SK-N-SH (cell line): ENCODE results near the gene FANCI.

Experiments used
- CTCF ChIP-seq: fragments of 200-600 bp; sonication (generic); IDR thresholded peaks from 2 replicates; pipeline ENCODE4 v1.6.1; 2017; ENCODE audit warnings: antibody characterized with exemption, mild to moderate bottlenecking, moderate library complexity
- ELF1 ChIP-seq: IDR thresholded peaks from 2 replicates; pipeline ENCODE4 v1.4.0; 2012
- EP300 ChIP-seq, 2 experiments: IDR thresholded peaks; 2 replicates each; pipeline versions ENCODE4 v1.4.0 to v1.6.1; 2012; ENCODE audit warnings: borderline replicate concordance in 1 of 2, low read depth in 1 of 2, low read length in 1 of 2
- EZH2phosphoT487 ChIP-seq: fragments of 200-600 bp; sonication (generic); IDR thresholded peaks from 2 replicates; pipeline ENCODE4 v1.6.1; 2017; ENCODE audit warnings: low read depth, mixed run types, mild to moderate bottlenecking, antibody characterized with exemption, moderate library complexity, borderline replicate concordance
- FOXJ3 ChIP-seq: sonication (generic); formaldehyde crosslinking; IDR thresholded peaks from 2 replicates; pipeline ENCODE4 v1.5.1; 2020; ENCODE audit warnings: mild to moderate bottlenecking, missing genetic modification reagents
- MAX ChIP-seq: IDR thresholded peaks from 2 replicates; pipeline ENCODE4 v1.4.0; 2012; ENCODE audit warnings: low read depth
- NRF1 ChIP-seq: IDR thresholded peaks from 2 replicates; pipeline ENCODE4 v1.6.1; 2012; ENCODE audit warnings: low read depth, mild to moderate bottlenecking, low read length
- PBX3 ChIP-seq: IDR thresholded peaks from 2 replicates; pipeline ENCODE4; 2012
- POLR2AphosphoS5 ChIP-seq: IDR thresholded peaks from 2 replicates; pipeline ENCODE4 v1.6.1; 2012; ENCODE audit warnings: low read depth, low read length
- RXRA ChIP-seq: IDR thresholded peaks from 2 replicates; pipeline ENCODE4 v1.4.0; 2012; ENCODE audit warnings: low read depth, mild to moderate bottlenecking, borderline replicate concordance
- SMC3 ChIP-seq: IDR thresholded peaks from 2 replicates; pipeline ENCODE4 v1.6.1; 2012; ENCODE audit warnings: low read depth, low read length, improper control_type of control experiment
- TCF12 ChIP-seq: IDR thresholded peaks from 2 replicates; pipeline ENCODE4 v1.4.0; 2012
- USF2 ChIP-seq: fragments of 150-350 bp; IDR thresholded peaks from 2 replicates; pipeline ENCODE4 v1.6.1; 2017; ENCODE audit warnings: antibody characterized with exemption, low read length, low read depth, borderline replicate concordance

GRCh38 chr15:89338036-89338435 lies 94.3 kb downstream of the FANCI start:
- TF ChIP-seq CTCF (no peak), SMC3 (no peak), TCF12 (no peak), MAX (no peak), EP300 (IDR thresholded peaks at IDR 0.05; ENCODE audit: borderline replicate concordance in 1 of 2, low read depth in 1 of 2, low read length in 1 of 2) (no peak), USF2 (no peak), RXRA (no peak), POLR2AphosphoS5 (no peak), FOXJ3 (CRISPR knock-in tag) (no peak), ELF1 (no peak), NRF1 (no peak), EZH2phosphoT487 (no peak), PBX3 (no peak)
